Kidney (tissue), 14 donors: ENCODE data around the gene DDX39A. TPM values are rescaled to one million over a fixed set of nuclear protein-coding genes. Genes with fewer than 3 reads are reported as not detected.
A peak's percentile ranks its signal among the peaks of the same experiment; 100 is the strongest.

ENCODE experiments used
- DNase-seq, 5 donors: peaks; one replicate each; pipeline ENCODE4 v3.0.0-alpha.2; 2013 to 2020
- FAIRE-seq: peaks from 2 replicates; lab custom pipeline; 2012; peaks lifted over from hg19 to GRCh38; lab: Jason Lieb, UNC
- H3K27ac ChIP-seq, 2 donors: one replicate each; pipeline ENCODE4 v1.7.0; 2013; ENCODE audit warnings: low read depth in 2 of 2, low read length in 2 of 2, inconsistent platforms in 1 of 2
- H3K27me3 ChIP-seq: one replicate; pipeline ENCODE4 v1.7.1; 2013; ENCODE audit warnings: low read length, inconsistent platforms; ENCODE audit not compliant: control insufficient read depth, insufficient read depth
- H3K36me3 ChIP-seq, 3 donors: one replicate each; pipeline versions ENCODE4 v1.7.0 to v1.7.1; 2013; ENCODE audit warnings: low read length in 3 of 3, control low read depth in 1 of 3, inconsistent platforms in 1 of 3; ENCODE audit not compliant: insufficient read depth in 3 of 3, control insufficient read depth in 2 of 3
- H3K4me1 ChIP-seq, 3 donors: one replicate each; pipeline versions ENCODE4 v1.7.0 to v1.7.1; 2013; ENCODE audit warnings: low read length in 3 of 3, inconsistent platforms in 1 of 3, low read depth in 1 of 3; ENCODE audit not compliant: control insufficient read depth in 2 of 3, insufficient read depth in 2 of 3
- H3K4me3 ChIP-seq, 3 donors: one replicate each; pipeline versions ENCODE4 v1.7.0 to v1.8.1; 2013; ENCODE audit warnings: low read length in 3 of 3, control low read depth in 1 of 3, inconsistent platforms in 1 of 3
- H3K9ac ChIP-seq, 3 donors: one replicate each; pipeline versions ENCODE4 v1.7.0 to v1.7.1; 2013; ENCODE audit warnings: low read length in 3 of 3, control low read depth in 1 of 3, inconsistent platforms in 1 of 3
- H3K9me3 ChIP-seq, 3 donors: one replicate each; pipeline versions ENCODE4 v1.7.0 to v1.7.1; 2013; ENCODE audit warnings: low read length in 3 of 3, control low read depth in 1 of 3, inconsistent platforms in 1 of 3; ENCODE audit not compliant: control insufficient read depth in 2 of 3, insufficient read depth in 1 of 3
- intact Hi-C: fragments of 100-400 bp; cut with DNase I; formaldehyde crosslinking; loops from one replicate; pipeline ENCODE4 v1.11.1; 2022
- polyA plus RNA-seq: library from polyadenylated mRNA; stranded (reverse); fragments of 350-450 nt; fragmentation: Illumina TruSeq; extraction: RNeasy Lipid Tissue Mini Kit (QIAGEN cat#74804); gene quantifications from one replicate; pipeline ENCODE4 v1.2.3, GENCODE V29; 2014; ENCODE audit warnings: low read depth, low replicate concordance; ENCODE audit not compliant: insufficient read depth
- total RNA-seq: library from RNA; stranded (reverse); fragmentation: NEBNext Ultra II Directional; extraction: Animal tissue kit (Norgen Biotek cat#: 25700); gene quantifications from one replicate; pipeline ENCODE4 v1.2.1, GENCODE V29; 2021
- TF ChIP-seq, protein P1 (sequence below): IDR thresholded peaks from 3 replicates; pipeline ENCODE4 v1.5.1; 2012; ENCODE audit warnings: mild to moderate bottlenecking, moderate library complexity, borderline replicate concordance; ENCODE audit not compliant: insufficient read depth; ENCODE audit errors: extremely low read depth
- donor health status: control.
- donor health status: control.
- donor health status: control.
- donor health status: control.
- donor health status: control.
- donor health status: DM: yes; HTN: yes; CAD: no.
- donor health status: Normal renal cell carcinoma (clear cell type).

The DDX39A gene
- total and polyA plus RNA-seq, 2 donors from 2014 or later = 35.6 to 53.8 TPM

- H3K27me3 ChIP-seq = no peaks in the 10 kb centered on the region
- H3K4me3 ChIP-seq = no peak overlapping the region
- FAIRE-seq (no peak), DNase-seq (no peak)
- intact Hi-C loops = no loop called here
- TF ChIP-seq, protein P1, sequence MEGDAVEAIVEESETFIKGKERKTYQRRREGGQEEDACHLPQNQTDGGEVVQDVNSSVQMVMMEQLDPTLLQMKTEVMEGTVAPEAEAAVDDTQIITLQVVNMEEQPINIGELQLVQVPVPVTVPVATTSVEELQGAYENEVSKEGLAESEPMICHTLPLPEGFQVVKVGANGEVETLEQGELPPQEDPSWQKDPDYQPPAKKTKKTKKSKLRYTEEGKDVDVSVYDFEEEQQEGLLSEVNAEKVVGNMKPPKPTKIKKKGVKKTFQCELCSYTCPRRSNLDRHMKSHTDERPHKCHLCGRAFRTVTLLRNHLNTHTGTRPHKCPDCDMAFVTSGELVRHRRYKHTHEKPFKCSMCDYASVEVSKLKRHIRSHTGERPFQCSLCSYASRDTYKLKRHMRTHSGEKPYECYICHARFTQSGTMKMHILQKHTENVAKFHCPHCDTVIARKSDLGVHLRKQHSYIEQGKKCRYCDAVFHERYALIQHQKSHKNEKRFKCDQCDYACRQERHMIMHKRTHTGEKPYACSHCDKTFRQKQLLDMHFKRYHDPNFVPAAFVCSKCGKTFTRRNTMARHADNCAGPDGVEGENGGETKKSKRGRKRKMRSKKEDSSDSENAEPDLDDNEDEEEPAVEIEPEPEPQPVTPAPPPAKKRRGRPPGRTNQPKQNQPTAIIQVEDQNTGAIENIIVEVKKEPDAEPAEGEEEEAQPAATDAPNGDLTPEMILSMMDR = no peak
- no peaks in the 10 kb centered on the region for H3K9me3 ChIP-seq
- no peak overlapping the region for H3K9ac ChIP-seq
- peaks cover 17 to 27% (median 22%) of the 10 kb centered on the region in 3 donors for H3K36me3 ChIP-seq
- H3K27ac ChIP-seq = no peak overlapping the region
- peaks cover 0 to 11% (median 0%) of the 10 kb centered on the region in 3 donors for H3K4me1 ChIP-seq
Measured at GRCh38 chr19:14441041-14441938, 22.1 kb upstream of the DDX39A start.

DNA sequence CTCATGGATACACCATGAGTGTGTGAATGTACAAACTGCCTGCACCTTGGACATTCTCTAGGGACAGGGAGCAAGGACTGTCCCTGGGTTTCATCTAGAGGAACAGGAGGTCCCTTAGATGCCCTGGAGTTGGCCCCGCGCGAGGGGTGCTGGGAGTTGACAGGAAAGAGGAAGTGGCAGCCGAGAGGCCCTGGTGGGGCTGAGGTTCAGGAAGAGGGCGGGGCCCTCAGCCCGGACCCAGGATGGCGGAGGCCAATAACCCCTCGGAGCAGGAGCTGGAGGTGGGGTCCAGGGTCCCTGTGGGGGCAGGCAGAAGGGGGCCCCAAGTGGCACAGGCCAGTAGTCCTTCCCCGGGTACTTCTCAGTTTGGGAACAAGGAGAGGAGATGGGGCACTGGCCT, 20.9 kb upstream of the DDX39A start:
- H3K4me1 ChIP-seq = peaks cover 0 to 17% (median 0%) of the 10 kb centered on the region in 3 donors
- H3K27ac ChIP-seq = no peak overlapping the region
- peaks cover 17 to 23% (median 21%) of the 10 kb centered on the region in 3 donors for H3K36me3 ChIP-seq
- no peaks in the 10 kb centered on the region for H3K27me3 ChIP-seq
- FAIRE-seq = no peak
- DNase-seq = peak in 3 of 5 donors; percentile 13 to 94 (median 58)
- intact Hi-C loops = no loop called here
- no peak overlapping the region for H3K9ac ChIP-seq
- TF ChIP-seq, protein P1 = no peak
- no peaks in the 10 kb centered on the region for H3K9me3 ChIP-seq
- peak overlapping the region in 1 of 3 donors; percentile 35 for H3K4me3 ChIP-seq

- TF ChIP-seq, protein P1 = no peak
- Histone ChIP-seq H3K9me3 (no peaks in the 10 kb centered on the region), H3K27me3 (no peaks in the 10 kb centered on the region), H3K36me3 (peaks cover 14 to 15% (median 15%) of the 10 kb centered on the region in 3 donors), H3K4me3 (no peak overlapping the region), H3K9ac (no peak overlapping the region), H3K27ac (no peak overlapping the region), H3K4me1 (peaks cover 0 to 25% (median 9%) of the 10 kb centered on the region in 3 donors)
- intact Hi-C loops = no loop called here
- no peak for DNase-seq
- FAIRE-seq = no peak
Measured at GRCh38 chr19:14439014-14439413, 19.9 kb upstream of the DDX39A start.
